Mesodermal cell (in vitro differentiated cells): Measurements from ENCODE around the gene CRTC3.
"Not testable (repeated sequence)": the region's sequence is repeated elsewhere in the genome, so short reads cannot be mapped to it uniquely, and the experiment has no call there.

ENCODE experiments used
- H3K27ac ChIP-seq: 2 replicates; pipeline ENCODE4 v1.7.0; 2013; ENCODE audit warnings: mild to moderate bottlenecking, low read depth, low read length, moderate library complexity; ENCODE audit not compliant: severe bottlenecking
- H3K36me3 ChIP-seq: 2 replicates; pipeline ENCODE4 v1.7.1; 2013; ENCODE audit warnings: mild to moderate bottlenecking, low read length, moderate library complexity; ENCODE audit not compliant: control insufficient read depth, insufficient read depth
- H3K4me1 ChIP-seq: one replicate; pipeline ENCODE4 v1.7.1; 2013; ENCODE audit warnings: mild to moderate bottlenecking, low read length; ENCODE audit not compliant: insufficient read depth, control insufficient read depth, poor library complexity, severe bottlenecking
- H3K4me3 ChIP-seq: 2 replicates; pipeline ENCODE4 v1.7.0; 2013; ENCODE audit warnings: low read length, control low read depth, mild to moderate bottlenecking; ENCODE audit not compliant: insufficient read depth, poor library complexity, severe bottlenecking; ENCODE audit errors: extremely low read depth
- H3K9me3 ChIP-seq: 2 replicates; pipeline ENCODE4 v1.7.1; 2013; ENCODE audit warnings: mild to moderate bottlenecking, low read length, moderate library complexity; ENCODE audit not compliant: control insufficient read depth
- WGBS, 2 experiments: methylation state at CpG; one replicate each; pipeline ENCODE4 v1.1.5; 2013; ENCODE audit warnings: missing lambda C conversion rate in 2 of 2; ENCODE audit not compliant: insufficient coverage in 2 of 2; 5-methylcytosine and 5-hydroxymethylcytosine counted together

CRTC3 gene

GRCh38 chr15:90689326-90689961, 159.7 kb downstream of the CRTC3 start:
- H3K27ac ChIP-seq, H3K4me1 ChIP-seq, H3K4me3 ChIP-seq, H3K9me3 ChIP-seq, H3K36me3 ChIP-seq: not testable (repeated sequence)
- no CpG with 5 or more reads among the region's 6 CpGs for WGBS, 2 experiments

GRCh38 chr15:90690585-90690984, 160.9 kb downstream of the CRTC3 start:
- WGBS, 2 experiments: 79 to 80% methylated on average over 1 to 2 of the region's 2 CpGs

GRCh38 chr15:90691369-90691768, 161.6 kb downstream of the CRTC3 start:
- no peaks in the 10 kb centered on the region for H3K9me3 ChIP-seq
- no peak overlapping the region for H3K27ac ChIP-seq
- no peaks in the 10 kb centered on the region for H3K4me1 ChIP-seq
- 80 to 86% methylated on average over 2 to 4 of the region's 4 CpGs for WGBS, 2 experiments
- no peaks in the 10 kb centered on the region for H3K36me3 ChIP-seq
- H3K4me3 ChIP-seq: no peak overlapping the region

More at GRCh38 chr15:90690585-90690984, 160.9 kb downstream of the CRTC3 start:
- H3K27ac ChIP-seq: no peak overlapping the region
- H3K36me3 ChIP-seq: no peaks in the 10 kb centered on the region
- H3K4me1 ChIP-seq: no peaks in the 10 kb centered on the region
- no peaks in the 10 kb centered on the region for H3K9me3 ChIP-seq
- H3K4me3 ChIP-seq: no peak overlapping the region

GRCh38 chr15:90691982-90692773, 162.5 kb downstream of the CRTC3 start:
- Histone ChIP-seq H3K36me3 (no peaks in the 10 kb centered on the region), H3K9me3 (no peaks in the 10 kb centered on the region), H3K27ac (no peak overlapping the region), H3K4me3 (no peak overlapping the region), H3K4me1 (no peaks in the 10 kb centered on the region)
- 84 to 100% methylated on average over 2 to 3 of the region's 4 CpGs for WGBS, 2 experiments
